Measurements from ENCODE around the gene DNAJC21.
"Not testable (repeated sequence)": the region's sequence is repeated elsewhere in the genome, so short reads cannot be mapped to it uniquely, and the experiment has no call there.

The DNAJC21 gene

GRCh38 chr5:34929134-34929719, at the start of gene DNAJC21:
Gene DNAJC21, plus strand, starts transcription at chr5:34929559. Its CDS starts 261 bp downstream, at chr5:34929820.
- DNase-seq = peak; percentile 99

GRCh38 chr5:34881246-34881645, 48.1 kb upstream of the DNAJC21 start:
- DNase-seq = no peak

- DNase-seq = peak; percentile 57
Measured at GRCh38 chr5:34886392-34887119, 42.8 kb upstream of the DNAJC21 start.

GRCh38 chr5:34889394-34889793, 40.0 kb upstream of the DNAJC21 start:
- DNase-seq = no peak

- DNase-seq = no peak
Measured at GRCh38 chr5:34891981-34892380, 37.4 kb upstream of the DNAJC21 start.

GRCh38 chr5:34892414-34892813, 36.9 kb upstream of the DNAJC21 start:
- no peak for DNase-seq

GRCh38 chr5:34894716-34895115, 34.6 kb upstream of the DNAJC21 start:
- DNase-seq = no peak

- DNase-seq = no peak
Measured at GRCh38 chr5:34895641-34896419, 33.5 kb upstream of the DNAJC21 start.

- DNase-seq = no peak
Measured at GRCh38 chr5:34897646-34898045, 31.7 kb upstream of the DNAJC21 start.

GRCh38 chr5:34898258-34898895, 31.0 kb upstream of the DNAJC21 start:
- peak; percentile 79 for DNase-seq

GRCh38 chr5:34899066-34899465, 30.3 kb upstream of the DNAJC21 start:
- DNase-seq = no peak

- no peak for DNase-seq
Measured at GRCh38 chr5:34900652-34901051, 28.7 kb upstream of the DNAJC21 start.

GRCh38 chr5:34903260-34903659, 26.1 kb upstream of the DNAJC21 start:
- DNase-seq = no peak

GRCh38 chr5:34905564-34905963, 23.8 kb upstream of the DNAJC21 start:
- peak; percentile 21 for DNase-seq

- no peak for DNase-seq
Measured at GRCh38 chr5:34913072-34913471, 16.3 kb upstream of the DNAJC21 start.

GRCh38 chr5:34914671-34915138, 14.7 kb upstream of the DNAJC21 start:
- peak; percentile 64 for DNase-seq

GRCh38 chr5:34915139-34915855, 14.1 kb upstream of the DNAJC21 start, which contains the start of the genes BRIX1 and RAD1:
Gene BRIX1, plus strand, starts transcription at chr5:34915711. Its CDS starts 28 bp downstream, at chr5:34915739.
Gene RAD1, minus strand, starts transcription at chr5:34915504. Its CDS starts 612 bp downstream, at chr5:34914892.
- peak; percentile 99 for DNase-seq

GRCh38 chr5:34915856-34916192, 13.5 kb upstream of the DNAJC21 start:
- peak; percentile 60 for DNase-seq

- peak; percentile 25 for DNase-seq
Measured at GRCh38 chr5:34916518-34916917, 12.8 kb upstream of the DNAJC21 start.

- DNase-seq = peak; percentile 89
Measured at GRCh38 chr5:34918025-34918424, 11.3 kb upstream of the DNAJC21 start.

GRCh38 chr5:34919077-34919476, 10.3 kb upstream of the DNAJC21 start:
- peak; percentile 7 for DNase-seq

GRCh38 chr5:34923256-34923655, 6.1 kb upstream of the DNAJC21 start:
- DNase-seq = not testable (repeated sequence)

All from DMS53 (cell line).